Sigmoid colon (tissue), 3 donors: ENCODE measurements around the gene PFKP.

Experiments used
- POLR2A ChIP-seq, 2 donors: fragments of 450-650 bp; IDR thresholded peaks; one replicate each; pipeline ENCODE4 v1.6.1; 2016; ENCODE audit warnings: antibody characterized with exemption in 2 of 2, mild to moderate bottlenecking in 2 of 2, moderate library complexity in 2 of 2
- TF ChIP-seq, protein P1 (sequence below), 4 experiments: fragments of 450-650 bp in 3 of 4; fragments of 200-600 bp in 1 of 4; IDR thresholded peaks; one replicate each; pipeline ENCODE4 v1.5.1; 2016 to 2019; ENCODE audit warnings: antibody characterized with exemption in 4 of 4, mild to moderate bottlenecking in 3 of 4, moderate library complexity in 2 of 4

DNA sequence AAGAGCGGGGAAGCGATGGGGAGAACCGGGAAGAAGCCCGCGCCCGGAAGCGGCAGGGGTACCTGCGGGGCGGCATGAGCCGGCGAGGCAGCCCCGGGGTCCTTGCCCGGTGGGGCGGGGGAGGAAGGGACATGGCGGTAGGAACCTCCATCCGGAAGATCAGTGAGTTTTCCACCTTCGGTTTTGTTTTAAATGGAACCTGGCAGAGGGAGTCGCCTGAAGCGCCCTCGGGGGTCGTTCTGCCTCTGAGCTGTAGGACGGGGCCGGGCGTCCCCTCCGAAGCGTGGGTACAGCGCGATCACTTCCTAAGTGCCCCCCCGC lies 471 bp downstream of the PFKP start:
- TF ChIP-seq POLR2A (IDR thresholded peaks at IDR 0.05) = no peak
- TF ChIP-seq, protein P1, sequence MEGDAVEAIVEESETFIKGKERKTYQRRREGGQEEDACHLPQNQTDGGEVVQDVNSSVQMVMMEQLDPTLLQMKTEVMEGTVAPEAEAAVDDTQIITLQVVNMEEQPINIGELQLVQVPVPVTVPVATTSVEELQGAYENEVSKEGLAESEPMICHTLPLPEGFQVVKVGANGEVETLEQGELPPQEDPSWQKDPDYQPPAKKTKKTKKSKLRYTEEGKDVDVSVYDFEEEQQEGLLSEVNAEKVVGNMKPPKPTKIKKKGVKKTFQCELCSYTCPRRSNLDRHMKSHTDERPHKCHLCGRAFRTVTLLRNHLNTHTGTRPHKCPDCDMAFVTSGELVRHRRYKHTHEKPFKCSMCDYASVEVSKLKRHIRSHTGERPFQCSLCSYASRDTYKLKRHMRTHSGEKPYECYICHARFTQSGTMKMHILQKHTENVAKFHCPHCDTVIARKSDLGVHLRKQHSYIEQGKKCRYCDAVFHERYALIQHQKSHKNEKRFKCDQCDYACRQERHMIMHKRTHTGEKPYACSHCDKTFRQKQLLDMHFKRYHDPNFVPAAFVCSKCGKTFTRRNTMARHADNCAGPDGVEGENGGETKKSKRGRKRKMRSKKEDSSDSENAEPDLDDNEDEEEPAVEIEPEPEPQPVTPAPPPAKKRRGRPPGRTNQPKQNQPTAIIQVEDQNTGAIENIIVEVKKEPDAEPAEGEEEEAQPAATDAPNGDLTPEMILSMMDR (IDR thresholded peaks at IDR 0.05) = no peak
